ENCODE results near the gene OSBPL1A.

DNA sequence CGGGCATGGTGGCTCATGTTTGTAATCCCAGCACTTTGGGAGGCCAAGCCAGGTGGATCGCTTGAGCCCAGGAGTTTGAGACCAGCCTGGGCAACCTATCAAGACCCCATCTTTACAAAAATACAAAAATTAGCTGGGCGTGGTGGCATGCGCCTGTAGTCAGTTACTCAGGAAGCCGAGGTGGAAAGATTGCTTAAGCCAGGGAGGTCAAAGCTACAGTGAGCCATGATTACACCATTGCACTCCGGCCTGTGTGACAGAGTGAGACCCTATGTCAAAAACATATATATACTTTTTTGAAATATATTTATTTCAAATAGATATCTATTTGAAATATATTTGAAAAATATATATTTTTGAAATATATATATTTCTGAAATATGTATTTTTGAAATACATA, 10.9 kb downstream of the OSBPL1A start:
- TF ChIP-seq, protein P1, sequence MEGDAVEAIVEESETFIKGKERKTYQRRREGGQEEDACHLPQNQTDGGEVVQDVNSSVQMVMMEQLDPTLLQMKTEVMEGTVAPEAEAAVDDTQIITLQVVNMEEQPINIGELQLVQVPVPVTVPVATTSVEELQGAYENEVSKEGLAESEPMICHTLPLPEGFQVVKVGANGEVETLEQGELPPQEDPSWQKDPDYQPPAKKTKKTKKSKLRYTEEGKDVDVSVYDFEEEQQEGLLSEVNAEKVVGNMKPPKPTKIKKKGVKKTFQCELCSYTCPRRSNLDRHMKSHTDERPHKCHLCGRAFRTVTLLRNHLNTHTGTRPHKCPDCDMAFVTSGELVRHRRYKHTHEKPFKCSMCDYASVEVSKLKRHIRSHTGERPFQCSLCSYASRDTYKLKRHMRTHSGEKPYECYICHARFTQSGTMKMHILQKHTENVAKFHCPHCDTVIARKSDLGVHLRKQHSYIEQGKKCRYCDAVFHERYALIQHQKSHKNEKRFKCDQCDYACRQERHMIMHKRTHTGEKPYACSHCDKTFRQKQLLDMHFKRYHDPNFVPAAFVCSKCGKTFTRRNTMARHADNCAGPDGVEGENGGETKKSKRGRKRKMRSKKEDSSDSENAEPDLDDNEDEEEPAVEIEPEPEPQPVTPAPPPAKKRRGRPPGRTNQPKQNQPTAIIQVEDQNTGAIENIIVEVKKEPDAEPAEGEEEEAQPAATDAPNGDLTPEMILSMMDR (IDR thresholded peaks at IDR 0.05) = no peak
- no peak for TF ChIP-seq POLR2A (IDR thresholded peaks at IDR 0.05)

All from esophagus squamous epithelium (tissue), 4 donors.